Measurements from ENCODE around the gene TUBB2B. TPM values are rescaled to one million over a fixed set of nuclear protein-coding genes. Genes with fewer than 3 reads are reported as not detected.

TUBB2B gene
- total and polyA plus RNA-seq, 10 donors: 0.39 to 2.2 (median 1.0) TPM; not detected in 1

GRCh38 chr6:3212261-3212660, 15.2 kb downstream of the TUBB2B start:
- H3K27me3 ChIP-seq (replicated peaks in 1 of 7): peaks cover 0 to 52% (median 0%) of the 10 kb centered on the region in 7 donors
- intact Hi-C loops (cut with DNase I; ENCODE audit: low total_unique reads): no loop called here
- H3K4me3 ChIP-seq: no peak overlapping the region
- no peaks in the 10 kb centered on the region for H3K4me1 ChIP-seq
- H3K27ac ChIP-seq: no peak overlapping the region
- TF ChIP-seq CTCF (IDR thresholded peaks at IDR 0.05 in 8 of 11, conservative IDR thresholded peaks at IDR 0.05 in 3 of 11) (no peak), POLR2AphosphoS5 (IDR thresholded peaks at IDR 0.05) (no peak), POLR2A (IDR thresholded peaks at IDR 0.05) (no peak)
- no peaks in the 10 kb centered on the region for H3K36me3 ChIP-seq
- H3K9me3 ChIP-seq: no peaks in the 10 kb centered on the region
- WGBS, 5 donors: 93 to 99% (median 95%) methylated on average over 6 of the region's 6 CpGs
- no peak for DNase-seq

GRCh38 chr6:3211681-3212080, 15.8 kb downstream of the TUBB2B start:
- no peak for TF ChIP-seq POLR2AphosphoS5 (IDR thresholded peaks at IDR 0.05)
- no peak for TF ChIP-seq POLR2A (IDR thresholded peaks at IDR 0.05)
- TF ChIP-seq CTCF (IDR thresholded peaks at IDR 0.05 in 8 of 11, conservative IDR thresholded peaks at IDR 0.05 in 3 of 11): no peak
- intact Hi-C loops (cut with DNase I; ENCODE audit: low total_unique reads): no loop called here
- Histone ChIP-seq H3K27me3 (replicated peaks in 1 of 7) (peaks cover 0 to 48% (median 0%) of the 10 kb centered on the region in 7 donors), H3K27ac (no peak overlapping the region), H3K36me3 (no peaks in the 10 kb centered on the region), H3K4me1 (no peaks in the 10 kb centered on the region), H3K4me3 (no peak overlapping the region), H3K9me3 (no peaks in the 10 kb centered on the region)
- no peak for DNase-seq
- 77 to 88% (median 83%) methylated on average over 5 of the region's 5 CpGs for WGBS, 5 donors

DNA sequence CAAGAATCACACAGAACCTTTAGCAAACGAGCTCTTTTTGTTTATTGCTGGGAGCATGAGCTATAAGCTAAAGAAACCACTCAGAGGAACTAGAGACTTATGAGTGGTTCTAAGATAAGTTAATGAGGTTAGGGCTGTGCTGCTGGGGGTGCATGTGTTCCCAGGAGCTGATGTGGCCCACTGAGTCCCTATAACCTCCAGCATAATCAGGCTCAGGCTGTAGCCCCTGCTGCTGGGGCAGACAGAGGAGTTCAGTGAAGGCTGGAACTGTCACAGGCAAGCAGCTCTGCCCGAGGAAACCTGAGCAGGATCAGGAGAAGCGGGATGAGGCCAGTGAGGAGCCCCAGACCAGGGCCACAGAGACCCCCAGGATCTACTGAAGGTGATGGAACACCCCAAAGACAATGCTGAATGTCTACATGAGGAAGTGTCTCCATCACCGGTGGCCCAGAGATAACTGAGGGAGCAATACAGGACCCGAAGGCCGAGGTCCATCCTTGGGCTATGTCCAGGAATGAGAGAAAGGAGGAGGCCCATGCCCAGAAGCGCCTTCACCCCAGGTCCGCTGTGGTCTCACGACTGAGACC, 17.3 kb downstream of the TUBB2B start:
- intact Hi-C loops (cut with DNase I; ENCODE audit: low total_unique reads): no loop called here
- H3K36me3 ChIP-seq: no peaks in the 10 kb centered on the region
- H3K4me3 ChIP-seq: no peak overlapping the region
- peaks cover 0 to 34% (median 0%) of the 10 kb centered on the region in 7 donors for H3K27me3 ChIP-seq (replicated peaks in 1 of 7)
- no peak for DNase-seq
- WGBS, 5 donors: 80 to 89% (median 86%) methylated on average over 9 of the region's 9 CpGs
- H3K4me1 ChIP-seq: no peaks in the 10 kb centered on the region
- TF ChIP-seq POLR2AphosphoS5 (IDR thresholded peaks at IDR 0.05) (no peak), POLR2A (IDR thresholded peaks at IDR 0.05) (no peak), CTCF (IDR thresholded peaks at IDR 0.05 in 8 of 11, conservative IDR thresholded peaks at IDR 0.05 in 3 of 11) (no peak)
- H3K27ac ChIP-seq: no peak overlapping the region
- H3K9me3 ChIP-seq: peaks cover 0 to 3% (median 0%) of the 10 kb centered on the region in 8 donors

DNA sequence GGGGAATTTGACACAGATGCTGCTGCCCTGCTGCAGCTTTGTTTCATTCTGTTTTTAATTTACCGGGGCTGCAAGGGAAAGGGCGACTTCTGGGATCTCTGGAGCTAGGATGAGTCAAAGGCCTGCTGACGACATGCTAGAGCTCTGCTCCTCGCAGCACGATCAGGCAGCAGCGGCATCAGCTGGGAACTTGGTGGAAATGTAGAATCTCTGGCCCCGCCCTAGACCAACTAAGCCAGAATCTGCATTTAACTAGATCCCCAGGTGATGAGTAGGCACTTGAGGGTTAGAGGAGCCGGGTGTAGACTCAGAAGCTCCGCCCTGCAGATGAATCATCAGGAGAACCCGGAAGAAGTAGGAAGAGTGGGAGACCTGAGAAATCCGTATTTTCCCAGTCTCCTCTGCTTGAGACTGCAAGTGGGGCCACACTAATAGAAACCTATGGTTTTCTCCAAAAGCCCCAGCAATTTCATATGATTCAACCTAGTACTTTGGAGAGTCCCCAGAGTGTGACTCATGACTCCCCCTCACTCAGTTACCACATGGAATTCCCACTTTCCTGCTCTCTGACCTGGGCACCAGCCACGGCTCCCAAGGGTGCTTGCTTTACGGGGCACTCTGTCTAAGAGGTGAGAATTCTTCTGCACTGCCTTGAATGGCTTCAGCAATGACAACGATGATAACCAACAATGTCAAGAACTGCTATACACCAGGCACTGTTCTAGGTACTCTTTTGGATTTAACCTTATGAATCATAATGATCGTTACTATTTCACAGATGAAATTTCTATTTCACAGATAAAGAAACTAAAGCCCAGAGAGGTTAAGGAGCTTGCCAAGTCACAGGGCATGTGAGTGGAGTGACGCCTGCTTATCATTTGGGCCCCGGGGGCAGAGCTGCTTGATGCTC, 18.1 kb downstream of the TUBB2B start:
- Histone ChIP-seq H3K4me1 (no peaks in the 10 kb centered on the region), H3K36me3 (no peaks in the 10 kb centered on the region), H3K27ac (no peak overlapping the region), H3K4me3 (no peak overlapping the region), H3K27me3 (replicated peaks in 1 of 7) (peaks cover 0 to 34% (median 0%) of the 10 kb centered on the region in 7 donors), H3K9me3 (peaks cover 0 to 10% (median 0%) of the 10 kb centered on the region in 8 donors)
- 58 to 69% (median 61%) methylated on average over 17 of the region's 17 CpGs for WGBS, 5 donors
- DNase-seq: no peak
- intact Hi-C loops (cut with DNase I; ENCODE audit: low total_unique reads): no loop called here
- no peak for TF ChIP-seq POLR2AphosphoS5 (IDR thresholded peaks at IDR 0.05)
- no peak for TF ChIP-seq POLR2A (IDR thresholded peaks at IDR 0.05)
- TF ChIP-seq CTCF (IDR thresholded peaks at IDR 0.05 in 8 of 11, conservative IDR thresholded peaks at IDR 0.05 in 3 of 11): no peak

Measured in spleen (tissue), 11 donors.